Fibroblast of pulmonary artery (primary cell): ENCODE data around the gene STAC3.

Source experiments
- DNase-seq: peaks from one replicate; pipeline ENCODE4 v3.0.0-alpha.2; 2010; ENCODE audit warnings: low read depth
- H3K4me3 ChIP-seq: replicated peaks from 2 replicates; pipeline ENCODE4 v1.5.1; 2011; ENCODE audit warnings: low read depth, mild to moderate bottlenecking, control low read depth, low read length, moderate library complexity
- CTCF ChIP-seq: IDR thresholded peaks from 2 replicates; pipeline ENCODE4 v1.5.1; 2011; ENCODE audit warnings: mild to moderate bottlenecking, control low read depth, low read length, inconsistent platforms; ENCODE audit errors: missing control alignments

STAC3 gene

DNA sequence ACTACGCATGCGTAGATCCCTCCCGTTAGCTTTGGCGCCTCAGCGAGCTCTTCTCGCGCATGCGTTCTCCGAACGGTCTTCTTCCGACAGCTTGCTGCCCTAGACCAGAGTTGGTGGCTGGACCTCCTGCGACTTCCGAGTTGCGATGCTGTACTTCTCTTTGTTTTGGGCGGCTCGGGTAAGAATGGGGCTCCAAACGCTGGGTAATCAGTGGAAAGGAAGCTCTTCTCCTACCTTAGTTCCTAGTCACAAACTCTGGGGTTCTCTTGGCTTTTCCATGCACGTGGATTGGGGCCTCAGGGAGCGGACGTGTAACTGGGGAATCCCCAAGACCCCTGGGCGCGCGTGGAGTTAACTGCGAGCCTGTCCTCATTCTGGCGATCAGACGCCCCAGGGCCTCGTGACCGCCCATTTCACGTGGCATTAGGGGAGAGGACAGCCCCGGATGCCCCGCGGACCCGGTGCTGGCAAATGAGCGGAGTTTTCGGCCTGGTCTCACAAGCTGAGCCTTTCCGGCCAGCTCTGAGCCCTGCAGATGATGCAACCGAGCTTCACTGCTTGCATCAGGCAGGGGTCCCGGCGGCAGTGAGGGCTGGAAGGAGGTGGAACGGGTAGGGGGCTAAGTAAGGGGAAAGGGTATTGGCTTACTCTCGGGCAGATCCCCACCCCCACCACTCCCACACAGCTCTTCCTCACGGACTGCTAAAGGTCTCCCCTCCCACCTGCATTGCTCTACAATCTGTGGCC lies 21.2 kb downstream of the STAC3 start, which contains the start of gene SHMT2:
TSS of gene SHMT2 (plus strand) at position 78 of the 747 bp plus-strand sequence. CDS start at position 146, 68 bp downstream.
- TF ChIP-seq CTCF, result no peak
- DNase-seq, result peak; percentile 97
- H3K4me3 ChIP-seq, result peak within 1 kb of the TSS; percentile 87

GRCh38 chr12:57229046-57229633 lies 21.8 kb downstream of the STAC3 start:
- TF ChIP-seq CTCF, result no peak
- DNase-seq, result no peak
- peak overlapping the region; percentile 87 for H3K4me3 ChIP-seq

DNA sequence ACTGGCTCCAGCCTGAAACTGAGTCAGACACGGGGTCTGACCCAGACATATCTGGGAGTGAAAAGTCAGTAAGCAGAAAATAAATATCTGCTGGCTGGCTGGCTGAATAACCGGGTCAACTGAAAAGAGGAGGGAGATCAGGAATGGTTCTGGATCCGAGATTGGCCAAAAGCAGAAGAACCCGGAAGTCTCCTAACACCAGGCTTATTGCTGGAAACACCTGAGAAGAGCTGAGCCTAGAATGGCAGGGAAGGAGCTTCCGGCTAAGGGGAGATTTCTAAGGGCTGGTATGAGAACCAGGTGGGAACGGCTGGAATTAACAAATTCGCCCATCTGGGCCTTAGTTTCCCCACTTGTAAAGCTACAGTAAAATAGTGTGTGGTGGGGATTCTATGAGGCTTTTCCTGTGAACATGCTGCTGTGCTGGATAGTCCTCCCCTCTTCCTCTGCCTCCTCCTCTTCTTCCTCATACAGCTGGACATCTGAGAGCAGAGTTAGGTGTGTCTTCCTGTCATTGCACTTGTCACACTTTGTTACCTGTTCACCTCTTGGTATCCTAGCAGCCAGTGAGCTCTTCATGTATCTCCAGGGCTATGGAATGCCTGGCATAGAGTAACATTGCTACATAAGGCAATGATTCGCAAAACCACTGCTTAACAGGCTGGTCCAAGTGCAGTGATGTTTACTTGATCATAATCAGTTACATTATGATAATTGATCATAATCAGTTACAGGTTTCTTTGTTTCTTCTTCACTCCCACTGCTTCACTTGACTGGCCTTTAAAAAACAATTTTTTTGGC lies 23.5 kb downstream of the STAC3 start:
- TF ChIP-seq CTCF, result no peak
- no peak for DNase-seq
- no peak overlapping the region for H3K4me3 ChIP-seq

- TF ChIP-seq CTCF, result no peak
These were observed 24.2 kb downstream of the STAC3 start for GRCh38 chr12:57226588-57227314.

GRCh38 chr12:57225680-57226210 lies 25.2 kb downstream of the STAC3 start:
- no peak overlapping the region for H3K4me3 ChIP-seq
- no peak for TF ChIP-seq CTCF
- DNase-seq, result no peak

More at GRCh38 chr12:57226588-57227314, 24.2 kb downstream of the STAC3 start:
- H3K4me3 ChIP-seq, result no peak overlapping the region
- no peak for DNase-seq

DNA sequence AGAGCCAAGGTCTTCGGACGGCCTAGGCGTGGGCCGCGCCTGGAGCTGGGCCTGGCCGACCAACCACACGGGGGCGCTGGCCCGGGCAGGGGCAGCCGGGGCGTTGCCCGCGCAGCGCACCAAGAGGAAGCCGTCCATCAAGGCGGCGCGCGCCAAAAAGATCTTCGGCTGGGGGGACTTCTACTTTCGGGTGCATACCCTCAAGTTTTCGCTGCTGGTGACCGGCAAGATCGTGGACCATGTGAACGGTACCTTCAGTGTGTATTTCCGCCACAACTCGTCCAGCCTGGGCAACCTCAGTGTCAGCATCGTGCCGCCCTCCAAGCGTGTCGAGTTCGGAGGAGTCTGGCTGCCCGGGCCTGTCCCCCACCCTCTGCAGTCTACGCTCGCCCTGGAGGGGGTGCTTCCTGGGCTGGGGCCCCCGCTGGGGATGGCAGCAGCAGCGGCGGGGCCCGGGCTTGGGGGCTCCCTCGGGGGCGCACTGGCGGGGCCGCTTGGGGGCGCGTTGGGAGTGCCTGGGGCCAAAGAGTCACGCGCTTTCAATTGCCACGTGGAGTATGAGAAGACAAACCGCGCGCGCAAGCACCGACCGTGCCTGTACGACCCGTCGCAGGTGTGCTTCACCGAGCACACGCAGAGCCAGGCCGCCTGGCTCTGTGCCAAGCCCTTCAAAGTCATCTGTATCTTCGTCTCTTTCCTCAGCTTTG lies 25.9 kb downstream of the STAC3 start:
- TF ChIP-seq CTCF, result peak; percentile 19
- DNase-seq, result no peak
- no peak overlapping the region for H3K4me3 ChIP-seq
